NCI-H748 (cell line): Measurements from ENCODE around the gene S100B.

ENCODE experiments used
- DNase-seq: peaks from one replicate; lab custom pipeline; 2025; ENCODE audit not compliant: unreplicated experiment; lab: John Stamatoyannopoulos, UW

The S100B gene

GRCh38 chr21:46562472-46562871 lies 42.4 kb downstream of the S100B start:
- no peak for DNase-seq

- no peak for DNase-seq
Measured at GRCh38 chr21:46561445-46562090, 43.3 kb downstream of the S100B start.

DNA sequence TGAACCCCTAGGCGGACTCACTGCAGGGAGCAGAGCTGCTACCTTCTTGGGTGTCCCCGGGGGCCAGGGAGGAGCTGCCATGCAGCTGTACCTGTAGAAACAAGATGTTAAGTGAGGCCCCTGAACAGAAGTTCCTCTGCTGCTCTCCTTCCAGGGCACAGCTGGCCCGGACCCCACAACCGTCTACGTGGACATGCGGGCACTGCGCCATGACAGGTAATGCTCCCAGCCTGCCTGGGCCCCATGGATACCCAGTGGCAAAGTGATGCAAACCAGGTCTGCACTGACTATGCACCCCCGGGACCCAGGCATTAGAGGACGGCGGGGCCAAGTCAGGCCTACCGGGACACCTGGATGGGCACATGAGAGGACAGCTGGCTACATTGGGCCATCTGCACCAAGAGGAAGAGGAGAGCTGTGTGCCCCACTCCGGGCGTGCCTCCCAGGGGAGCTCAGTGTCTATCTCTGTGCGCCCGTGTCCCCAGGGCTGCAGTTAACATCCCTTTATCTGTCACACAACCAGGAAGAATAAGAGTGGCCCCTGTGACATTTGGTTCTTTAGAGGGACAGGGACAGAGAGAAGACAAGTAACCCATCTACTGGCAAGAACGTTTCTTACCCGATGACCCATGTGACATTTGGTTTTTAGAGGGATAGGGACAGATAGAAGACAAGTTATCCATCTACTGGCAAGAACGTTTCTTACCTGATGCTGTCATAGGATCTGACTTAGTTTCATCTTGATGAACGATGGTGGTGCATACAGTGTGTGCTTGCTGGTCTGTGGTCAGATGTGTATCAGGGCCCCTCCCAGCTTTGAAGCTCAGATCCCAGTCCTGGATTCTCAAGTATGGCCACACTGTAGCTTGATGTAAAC lies 44.1 kb downstream of the S100B start:
- DNase-seq, result no peak

DNA sequence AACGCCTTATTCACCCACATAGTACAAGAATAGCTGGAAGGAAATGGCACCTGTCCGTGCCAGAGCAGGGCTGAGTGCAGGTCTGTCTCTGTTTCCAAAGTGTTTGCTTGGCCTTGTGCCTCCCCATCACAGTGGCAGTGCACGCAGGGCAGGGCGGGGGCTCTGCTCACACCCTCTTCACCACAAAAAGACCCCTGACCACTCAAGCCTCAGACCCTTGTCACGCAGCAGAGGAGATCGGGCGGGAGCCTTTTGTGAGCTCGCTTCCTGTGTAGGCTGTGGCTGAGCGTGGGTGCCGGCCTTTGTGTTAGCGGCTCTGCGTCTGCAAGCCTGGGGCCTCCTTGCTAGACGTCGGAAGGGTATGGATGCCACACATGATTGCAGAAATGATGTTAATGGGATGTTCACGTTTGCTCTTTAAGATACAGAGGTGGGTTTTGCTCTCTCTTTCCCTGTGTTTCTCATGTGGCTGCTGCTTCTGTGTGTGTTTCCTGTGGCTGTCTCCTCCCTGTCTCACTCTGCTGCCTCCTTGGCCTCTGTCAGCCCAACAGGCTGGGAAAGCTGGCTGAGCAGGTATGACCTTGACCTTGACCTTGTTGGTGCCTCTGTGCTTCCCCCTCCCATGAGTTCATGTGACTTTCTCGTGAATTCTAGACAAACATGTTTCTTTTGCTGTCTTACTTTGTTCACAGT lies 45.4 kb downstream of the S100B start:
- no peak for DNase-seq

DNA sequence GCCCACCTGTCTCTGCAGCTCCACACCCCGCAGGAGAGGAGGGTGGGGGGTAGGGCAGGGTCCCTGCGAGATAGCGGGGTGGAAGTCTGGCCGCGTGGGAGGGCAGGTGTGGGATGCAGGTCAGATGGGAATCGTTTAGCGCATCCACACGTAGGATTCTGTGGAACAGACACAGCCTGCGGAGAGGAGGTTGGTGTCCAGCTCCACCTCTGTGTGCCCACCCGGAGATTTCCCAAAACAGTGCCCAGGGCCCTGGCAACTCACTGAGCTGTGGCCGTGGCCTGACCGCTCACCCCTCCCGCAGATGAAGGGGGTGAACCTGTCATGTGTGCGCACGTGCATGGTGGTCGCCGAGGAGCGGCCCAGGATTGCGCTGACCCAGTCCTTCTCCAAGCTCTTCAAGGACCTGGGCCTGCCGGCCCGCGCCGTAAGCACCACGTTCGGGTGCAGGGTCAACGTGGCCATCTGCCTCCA lies 46.9 kb downstream of the S100B start:
- no peak for DNase-seq

GRCh38 chr21:46557469-46557868 lies 47.4 kb downstream of the S100B start:
- DNase-seq, result no peak

DNA sequence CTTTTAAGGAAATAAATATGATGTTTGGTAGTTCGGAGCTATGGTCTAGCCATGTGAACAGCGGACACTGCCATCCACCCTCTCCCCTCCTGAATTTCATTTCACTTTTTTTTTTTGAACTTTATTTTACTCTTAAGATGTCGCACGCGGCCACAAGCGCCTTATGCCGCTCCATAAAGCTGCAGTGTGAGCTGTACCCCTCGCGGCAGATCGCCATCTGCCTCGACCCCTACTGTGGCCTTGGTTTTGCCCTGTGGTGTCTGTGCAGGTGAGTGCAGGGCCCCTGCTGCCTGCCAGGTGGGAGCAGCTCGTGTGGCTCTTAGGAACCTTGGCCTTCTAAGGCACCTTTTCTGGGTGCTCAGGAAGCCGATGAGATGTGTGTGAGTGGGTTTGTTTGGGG lies 48.1 kb downstream of the S100B start:
- no peak for DNase-seq

DNA sequence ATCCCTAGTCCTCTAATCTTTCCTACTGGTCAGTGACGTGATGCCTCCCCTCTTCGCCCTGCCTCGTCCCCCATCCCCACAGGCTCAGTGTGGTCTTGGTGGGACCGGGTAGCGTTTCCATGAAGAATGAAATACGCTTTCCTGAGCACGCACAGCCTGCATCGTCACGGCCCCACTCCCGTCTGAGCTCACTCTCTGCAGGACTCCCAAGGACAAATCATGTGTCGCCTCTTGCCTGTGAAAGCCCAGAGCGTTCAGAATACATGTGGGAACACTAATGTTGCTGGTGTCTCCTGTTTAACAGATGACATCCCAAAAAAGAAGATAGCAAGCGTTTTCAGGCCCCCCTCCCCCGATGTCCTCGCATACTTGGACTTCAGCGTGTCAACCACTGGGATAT lies 49.2 kb downstream of the S100B start:
- DNase-seq, result no peak

DNA sequence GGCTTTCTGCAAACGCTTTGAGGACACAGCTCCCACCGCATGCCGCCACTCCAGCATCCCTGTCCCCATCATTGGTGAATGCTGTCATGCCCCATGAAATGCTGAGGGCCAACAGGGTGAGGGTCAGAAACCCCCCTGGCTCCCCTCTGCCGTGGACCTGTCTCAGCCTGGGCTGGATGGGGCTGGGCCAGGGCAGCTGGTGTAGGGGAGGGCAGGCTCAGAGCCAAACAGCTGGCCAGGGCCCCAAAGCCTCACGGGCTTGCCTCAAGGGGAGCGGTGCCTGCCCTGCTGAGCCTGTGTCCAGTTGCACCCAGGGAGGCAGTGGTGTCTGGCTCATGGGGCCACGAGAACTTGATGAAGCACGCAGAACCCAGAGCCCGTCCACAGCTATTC lies 49.7 kb downstream of the S100B start:
- no peak for DNase-seq

DNA sequence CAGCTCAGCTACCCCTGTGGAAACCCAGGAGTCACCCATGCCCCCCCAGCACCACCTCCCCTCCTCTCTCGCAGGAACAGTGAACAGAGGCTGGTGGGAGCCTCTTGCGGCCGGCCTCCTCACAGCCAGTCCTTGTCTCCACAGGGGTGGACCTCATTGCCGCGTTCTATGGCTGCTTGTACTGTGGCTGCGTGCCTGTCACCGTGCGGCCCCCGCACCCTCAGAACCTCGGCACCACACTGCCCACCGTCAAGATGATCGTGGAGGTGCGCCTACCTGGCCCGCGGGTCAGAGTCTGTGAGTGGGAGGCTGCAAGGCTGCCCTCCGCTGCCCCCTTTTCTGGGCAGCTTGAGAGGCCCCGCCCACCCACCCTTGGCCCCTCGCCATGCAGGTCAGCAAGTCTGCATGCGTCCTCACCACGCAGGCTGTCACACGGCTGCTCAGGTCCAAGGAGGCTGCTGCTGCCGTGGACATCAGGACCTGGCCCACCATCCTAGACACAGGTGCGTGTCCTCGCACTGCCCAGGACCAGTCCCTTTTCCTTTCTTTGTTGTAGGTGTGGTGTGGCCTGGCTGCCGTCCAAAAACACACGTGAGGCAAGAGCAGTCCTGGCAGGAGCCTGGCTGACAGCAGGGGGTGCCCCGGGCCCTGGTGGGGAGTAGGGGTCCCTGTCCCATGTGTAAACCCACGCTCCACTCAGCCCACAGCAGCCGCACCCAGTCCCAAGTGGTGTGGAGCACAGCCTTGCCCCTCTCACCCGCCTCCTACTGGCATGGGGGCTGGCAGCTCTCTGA lies 50.3 kb downstream of the S100B start:
- no peak for DNase-seq

- no peak for DNase-seq
Measured at GRCh38 chr21:46553993-46554392, 50.9 kb downstream of the S100B start.

DNA sequence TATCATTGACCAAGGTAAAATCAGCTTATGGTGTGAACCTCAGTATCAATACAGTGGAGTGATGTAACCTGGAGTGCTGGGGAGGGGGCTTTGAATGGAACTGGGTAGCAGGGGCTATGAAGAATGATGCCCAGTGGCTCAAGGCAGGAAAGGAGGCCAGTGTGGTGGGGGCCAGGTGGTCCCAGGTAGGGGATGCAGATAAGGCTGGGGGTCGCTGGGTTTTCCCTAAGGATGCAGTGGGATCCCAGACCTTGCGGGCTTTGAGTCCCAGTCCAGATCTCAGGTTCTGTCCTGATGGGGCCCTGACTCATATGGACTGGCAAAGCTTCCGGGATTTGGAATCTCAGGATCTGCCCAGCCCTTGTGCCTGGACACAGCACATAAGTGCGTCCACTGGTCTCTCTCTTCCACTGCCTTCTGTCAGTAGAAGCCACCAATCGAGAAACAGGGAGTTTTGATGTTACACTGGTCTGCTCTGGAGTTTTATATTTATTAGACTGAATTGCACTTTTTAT lies 52.0 kb downstream of the S100B start:
- DNase-seq, result no peak

GRCh38 chr21:46552274-46552673 lies 52.6 kb downstream of the S100B start:
- DNase-seq, result no peak

DNA sequence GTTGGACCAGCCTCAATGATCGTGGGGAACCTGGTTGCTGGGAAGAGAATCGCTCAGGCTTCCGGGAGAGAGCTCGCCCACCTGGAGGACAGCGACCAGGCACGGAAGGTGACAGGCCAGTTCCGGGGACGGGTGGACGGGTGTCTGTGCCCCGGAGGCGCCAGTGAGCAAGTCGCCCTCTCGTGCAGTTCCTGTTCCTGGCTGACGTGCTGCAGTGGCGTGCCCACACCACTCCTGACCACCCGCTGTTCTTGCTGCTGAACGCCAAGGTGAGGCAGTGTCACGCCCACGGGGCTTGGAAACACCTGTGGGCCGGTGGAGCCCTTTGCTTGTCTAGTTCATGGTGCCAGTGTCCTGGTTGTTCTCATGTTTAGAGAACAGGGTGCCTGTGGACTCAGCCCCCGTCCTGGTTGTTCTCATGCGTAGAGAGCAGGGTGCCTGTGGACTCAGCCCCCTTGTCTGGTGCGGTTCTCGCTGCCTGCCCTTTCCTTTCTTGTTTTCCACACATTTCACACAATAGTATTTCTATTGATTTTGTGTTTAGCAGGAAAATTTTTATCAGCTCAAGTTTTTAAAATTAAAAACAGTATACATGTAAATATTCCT lies 53.1 kb downstream of the S100B start:
- no peak for DNase-seq

DNA sequence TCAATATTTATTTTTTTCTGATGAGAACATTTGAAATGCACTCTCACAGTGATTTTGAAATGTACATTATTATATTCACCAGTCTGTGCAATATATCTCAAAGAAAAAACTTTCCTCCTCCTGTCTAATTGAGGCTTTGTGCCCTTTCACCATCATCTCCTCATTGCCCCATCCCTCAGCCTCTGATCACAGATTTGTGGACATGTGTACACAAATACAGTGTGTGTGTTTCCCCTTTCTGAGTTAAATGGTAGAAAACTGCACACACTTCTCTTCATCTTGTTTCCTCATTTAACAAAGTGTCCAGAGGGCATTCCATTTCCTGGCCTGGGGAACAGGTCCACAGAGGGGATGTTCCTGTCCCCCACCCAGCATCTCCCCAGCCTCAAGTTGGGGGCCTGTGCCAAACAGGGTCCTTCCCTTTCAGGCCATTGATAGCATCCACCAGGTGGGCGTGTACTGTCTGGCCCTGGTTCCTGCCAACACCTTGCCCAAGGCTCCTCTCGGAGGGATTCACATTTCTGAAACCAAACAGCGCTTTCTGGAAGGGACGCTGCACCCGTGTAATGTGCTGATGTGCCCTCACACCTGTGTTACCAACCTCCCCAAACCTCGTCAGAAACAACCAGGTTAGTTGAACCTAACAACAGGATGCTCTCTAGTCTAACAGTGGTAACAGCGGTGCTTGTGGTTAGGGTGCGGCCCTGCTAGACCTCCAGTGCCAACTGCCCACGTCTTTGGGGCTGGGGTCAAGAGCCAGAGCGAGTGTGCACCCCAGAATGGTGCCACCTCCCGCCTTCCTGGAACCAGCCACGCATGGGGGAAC lies 54.6 kb downstream of the S100B start:
- no peak for DNase-seq

DNA sequence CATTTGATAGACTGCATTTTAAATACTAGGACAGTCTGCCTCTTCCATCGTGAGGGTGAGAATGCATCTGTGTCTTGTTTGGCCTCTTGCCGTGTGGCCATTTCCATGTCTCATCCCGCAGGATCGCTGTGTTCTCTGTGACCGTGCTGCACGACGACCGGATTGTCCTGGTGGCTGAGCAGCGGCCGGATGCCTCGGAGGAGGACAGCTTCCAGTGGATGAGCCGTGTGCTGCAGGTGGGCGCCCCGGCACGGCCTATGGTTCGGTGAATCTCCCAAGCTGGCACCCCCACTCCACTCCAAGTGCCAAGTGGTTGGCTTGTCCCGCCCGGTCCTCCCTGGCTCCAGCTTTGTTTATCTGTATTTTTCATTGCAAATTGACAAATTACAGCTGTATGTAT lies 55.2 kb downstream of the S100B start:
- no peak for DNase-seq
